Neural progenitor cell (in vitro differentiated cells): Measurements from ENCODE around the gene GDPD2. TPM values are rescaled to one million over a fixed set of nuclear protein-coding genes. Genes with fewer than 3 reads are reported as not detected.

Experiments used
- DNase-seq: peaks from one replicate; pipeline ENCODE4 v3.0.0-alpha.2; 2016; ENCODE audit warnings: low spot score
- H2AFZ ChIP-seq: fragments of 200-600 bp; sonication (generic); replicated peaks from 2 replicates; pipeline ENCODE4 v1.6.1; 2016; ENCODE audit warnings: antibody characterized with exemption
- H3F3A ChIP-seq: fragments of 200-600 bp; sonication (generic); 2 replicates; pipeline ENCODE4 v1.6.1; 2016; ENCODE audit warnings: antibody characterized with exemption, low read depth
- H3K27ac ChIP-seq: fragments of 200-600 bp; sonication (generic); 2 replicates; pipeline ENCODE4 v1.5.1; 2016; ENCODE audit warnings: mild to moderate bottlenecking
- H3K27me3 ChIP-seq: fragments of 200-600 bp; sonication (generic); 2 replicates; pipeline ENCODE4 v1.6.1; 2016; ENCODE audit warnings: mild to moderate bottlenecking, moderate library complexity
- H3K36me3 ChIP-seq: fragments of 200-600 bp; sonication (generic); 2 replicates; pipeline ENCODE4 v1.5.1; 2016
- H3K4me1 ChIP-seq: fragments of 200-600 bp; sonication (generic); 2 replicates; pipeline ENCODE4 v1.6.1; 2016; ENCODE audit warnings: mixed run types
- H3K4me2 ChIP-seq: fragments of 200-600 bp; sonication (generic); 2 replicates; pipeline ENCODE4 v1.6.1; 2016
- H3K4me3 ChIP-seq: fragments of 200-600 bp; sonication (generic); 2 replicates; pipeline ENCODE4 v1.5.1; 2016
- H3K79me2 ChIP-seq: fragments of 200-600 bp; sonication (generic); 2 replicates; pipeline ENCODE4 v1.6.1; 2016; ENCODE audit warnings: low read depth
- H3K9ac ChIP-seq: fragments of 200-600 bp; sonication (generic); 2 replicates; pipeline ENCODE4 v1.6.1; 2016
- H3K9me3 ChIP-seq: fragments of 200-600 bp; sonication (generic); 2 replicates; pipeline ENCODE4 v1.5.1; 2016; ENCODE audit warnings: low read depth
- H4K20me1 ChIP-seq: fragments of 200-600 bp; sonication (generic); 2 replicates; pipeline ENCODE4 v1.6.1; 2016; ENCODE audit warnings: low read depth
- H3K27ac Mint-ChIP-seq: 3 replicates; pipeline ENCODE4 v1.8.0; 2021; ENCODE audit warnings: mixed read lengths
- H3K27me3 Mint-ChIP-seq: 2 replicates; pipeline ENCODE4 v1.8.0; 2022; ENCODE audit warnings: low read depth, mild to moderate bottlenecking, inconsistent platforms, moderate library complexity, mixed read lengths; ENCODE audit not compliant: insufficient read depth
- H3K36me3 Mint-ChIP-seq: 3 replicates; pipeline ENCODE4 v1.8.0; 2021; ENCODE audit warnings: mixed read lengths
- H3K4me1 Mint-ChIP-seq: 3 replicates; pipeline ENCODE4 v1.8.0; 2021; ENCODE audit warnings: mixed read lengths
- H3K4me3 Mint-ChIP-seq: 3 replicates; pipeline ENCODE4 v1.8.0; 2021; ENCODE audit warnings: mild to moderate bottlenecking, moderate library complexity, mixed read lengths
- H3K9me3 Mint-ChIP-seq: 3 replicates; pipeline ENCODE4 v1.8.0; 2020; ENCODE audit warnings: mixed read lengths
- EZH2 ChIP-seq: fragments of 200-600 bp; sonication (generic); IDR thresholded peaks from 2 replicates; pipeline ENCODE4 v1.6.1; 2017; ENCODE audit warnings: antibody characterized with exemption, mild to moderate bottlenecking, moderate library complexity
- EZH2phosphoT487 ChIP-seq: fragments of 200-600 bp; sonication (generic); IDR thresholded peaks from 2 replicates; pipeline ENCODE4 v1.6.1; 2017; ENCODE audit warnings: antibody characterized with exemption
- total RNA-seq: library from RNA; depleted of rRNA; stranded (reverse); fragments of >200 nt; gene quantifications from 2 replicates; pipeline ENCODE4 v1.2.3, GENCODE V29; 2015; ENCODE audit warnings: low replicate concordance
- TF ChIP-seq, protein P1 (sequence below): fragments of 200-600 bp; sonication (generic); IDR thresholded peaks from 2 replicates; pipeline ENCODE4 v1.5.1; 2017; ENCODE audit warnings: antibody characterized with exemption, mild to moderate bottlenecking

GDPD2 gene
- total RNA-seq, 1 donor from 2014 or later: 1.3 TPM

DNA sequence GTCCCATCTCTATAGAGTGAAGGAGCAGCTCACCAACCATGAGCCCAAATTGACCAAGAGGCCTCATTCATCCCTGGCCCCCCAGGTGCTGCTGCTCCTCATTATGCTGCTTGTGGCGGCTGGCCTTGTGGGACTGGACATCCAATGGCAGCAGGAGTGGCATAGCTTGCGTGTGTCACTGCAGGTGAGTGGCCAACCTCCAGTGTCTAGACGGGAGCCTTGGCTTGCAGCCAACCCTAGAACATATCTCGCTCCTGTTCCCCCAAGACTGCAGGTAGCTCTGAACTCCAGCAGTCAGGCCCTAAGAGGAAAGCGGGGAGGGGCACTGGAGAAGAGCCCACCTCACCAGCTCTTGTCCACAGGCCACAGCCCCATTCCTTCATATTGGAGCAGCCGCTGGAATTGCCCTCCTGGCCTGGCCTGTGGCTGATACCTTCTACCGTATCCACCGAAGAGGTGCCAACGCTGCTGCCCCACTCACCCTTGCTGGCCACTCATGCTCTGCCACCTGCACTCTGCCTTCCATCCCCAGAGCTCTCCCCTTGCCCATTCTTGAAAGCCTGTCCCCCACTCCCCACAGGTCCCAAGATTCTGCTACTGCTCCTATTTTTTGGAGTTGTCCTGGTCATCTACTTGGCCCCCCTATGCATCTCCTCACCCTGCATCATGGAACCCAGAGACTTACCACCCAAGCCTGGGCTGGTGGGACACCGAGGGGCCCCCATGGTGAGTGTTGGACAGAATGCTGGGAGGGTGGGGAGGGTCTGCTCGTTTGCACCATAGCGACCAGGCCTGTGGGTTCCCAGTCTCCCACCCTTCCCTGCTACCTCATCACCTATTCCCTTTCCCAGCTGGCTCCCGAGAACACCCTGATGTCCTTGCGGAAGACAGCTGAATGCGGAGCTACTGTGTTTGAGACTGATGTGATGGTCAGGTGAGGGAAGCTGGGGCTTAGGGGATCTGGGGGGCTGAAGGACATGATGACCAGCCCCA, 3.5 kb downstream of the GDPD2 start:
- Mint-ChIP-seq H3K36me3 (peaks cover 7% of the 10 kb centered on the region), H3K4me3 (no peak overlapping the region), H3K27me3 (peaks cover 14% of the 10 kb centered on the region), H3K9me3 (peaks cover 2% of the 10 kb centered on the region), H3K27ac (no peak overlapping the region), H3K4me1 (peaks cover 27% of the 10 kb centered on the region)
- no peaks in the 10 kb centered on the region for H3K79me2 ChIP-seq
- H3K27ac ChIP-seq: no peak overlapping the region
- no peaks in the 10 kb centered on the region for H4K20me1 ChIP-seq
- no peak overlapping the region for H3K4me3 ChIP-seq
- H3K27me3 ChIP-seq: no peaks in the 10 kb centered on the region
- H3K9ac ChIP-seq: no peak overlapping the region
- no peak overlapping the region for H3K4me2 ChIP-seq
- no peaks in the 10 kb centered on the region for H3K36me3 ChIP-seq
- H2AFZ ChIP-seq: no peak overlapping the region
- peaks cover 11% of the 10 kb centered on the region for H3F3A ChIP-seq
- no peak for DNase-seq
- TF ChIP-seq, protein P1, sequence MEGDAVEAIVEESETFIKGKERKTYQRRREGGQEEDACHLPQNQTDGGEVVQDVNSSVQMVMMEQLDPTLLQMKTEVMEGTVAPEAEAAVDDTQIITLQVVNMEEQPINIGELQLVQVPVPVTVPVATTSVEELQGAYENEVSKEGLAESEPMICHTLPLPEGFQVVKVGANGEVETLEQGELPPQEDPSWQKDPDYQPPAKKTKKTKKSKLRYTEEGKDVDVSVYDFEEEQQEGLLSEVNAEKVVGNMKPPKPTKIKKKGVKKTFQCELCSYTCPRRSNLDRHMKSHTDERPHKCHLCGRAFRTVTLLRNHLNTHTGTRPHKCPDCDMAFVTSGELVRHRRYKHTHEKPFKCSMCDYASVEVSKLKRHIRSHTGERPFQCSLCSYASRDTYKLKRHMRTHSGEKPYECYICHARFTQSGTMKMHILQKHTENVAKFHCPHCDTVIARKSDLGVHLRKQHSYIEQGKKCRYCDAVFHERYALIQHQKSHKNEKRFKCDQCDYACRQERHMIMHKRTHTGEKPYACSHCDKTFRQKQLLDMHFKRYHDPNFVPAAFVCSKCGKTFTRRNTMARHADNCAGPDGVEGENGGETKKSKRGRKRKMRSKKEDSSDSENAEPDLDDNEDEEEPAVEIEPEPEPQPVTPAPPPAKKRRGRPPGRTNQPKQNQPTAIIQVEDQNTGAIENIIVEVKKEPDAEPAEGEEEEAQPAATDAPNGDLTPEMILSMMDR: no peak
- TF ChIP-seq EZH2phosphoT487 (no peak), EZH2 (no peak)
- no peaks in the 10 kb centered on the region for H3K9me3 ChIP-seq
- H3K4me1 ChIP-seq: peaks cover 1% of the 10 kb centered on the region

DNA sequence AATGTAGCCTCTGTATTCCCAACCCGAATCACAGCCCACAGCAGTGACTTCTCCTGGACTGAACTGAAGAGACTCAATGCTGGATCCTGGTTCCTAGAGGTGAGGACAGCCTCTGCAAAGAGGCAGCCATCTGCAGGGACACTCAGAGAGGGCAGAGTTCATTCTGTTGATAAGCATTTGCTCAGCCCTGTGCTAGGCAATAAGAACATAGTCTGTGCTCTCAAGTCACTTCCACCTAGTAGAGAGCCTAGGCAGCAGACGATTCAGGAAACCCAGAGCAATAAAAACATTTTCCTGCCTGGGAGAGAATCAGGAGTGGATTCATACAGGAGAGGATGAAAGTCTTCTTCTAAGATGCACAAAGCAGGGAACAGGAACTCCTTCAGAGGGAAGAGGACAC, 4.3 kb downstream of the GDPD2 start:
- H3K27ac ChIP-seq: no peak overlapping the region
- H3K4me1 ChIP-seq: no peaks in the 10 kb centered on the region
- TF ChIP-seq, protein P1: no peak
- TF ChIP-seq EZH2: no peak
- no peak for TF ChIP-seq EZH2phosphoT487
- Mint-ChIP-seq H3K9me3 (no peaks in the 10 kb centered on the region), H3K4me3 (no peak overlapping the region), H3K4me1 (peaks cover 20% of the 10 kb centered on the region), H3K27ac (no peak overlapping the region), H3K36me3 (peaks cover 7% of the 10 kb centered on the region), H3K27me3 (peaks cover 14% of the 10 kb centered on the region)
- H3K4me3 ChIP-seq: no peak overlapping the region
- no peaks in the 10 kb centered on the region for H3K27me3 ChIP-seq
- H3K9ac ChIP-seq: no peak overlapping the region
- DNase-seq: no peak
- no peak overlapping the region for H3K4me2 ChIP-seq
- H3F3A ChIP-seq: peaks cover 3% of the 10 kb centered on the region
- H3K79me2 ChIP-seq: no peaks in the 10 kb centered on the region
- no peaks in the 10 kb centered on the region for H3K9me3 ChIP-seq
- H4K20me1 ChIP-seq: no peaks in the 10 kb centered on the region
- no peaks in the 10 kb centered on the region for H3K36me3 ChIP-seq
- no peak overlapping the region for H2AFZ ChIP-seq

DNA sequence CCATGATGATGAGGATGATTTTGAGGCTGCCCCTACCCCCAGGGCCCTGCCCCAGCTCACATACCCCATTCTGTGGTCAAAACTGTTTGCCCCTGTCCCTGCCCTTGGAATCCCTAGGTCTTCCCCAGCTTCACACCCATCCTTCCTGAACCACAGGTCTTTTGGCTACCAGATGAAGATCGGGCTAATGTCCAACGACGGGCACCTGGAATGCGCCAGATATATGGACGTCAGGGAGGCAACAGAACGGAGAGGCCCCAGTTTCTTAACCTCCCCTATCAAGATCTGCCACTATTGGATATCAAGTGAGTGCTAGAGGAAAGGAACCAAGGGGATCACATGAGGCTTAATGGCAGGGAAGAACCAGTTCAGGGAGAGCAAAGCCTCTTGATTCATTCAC, 6.6 kb downstream of the GDPD2 start:
- Mint-ChIP-seq H3K4me1 (peaks cover 7% of the 10 kb centered on the region), H3K4me3 (no peak overlapping the region), H3K9me3 (peaks cover 6% of the 10 kb centered on the region), H3K36me3 (peaks cover 7% of the 10 kb centered on the region), H3K27me3 (peaks cover 14% of the 10 kb centered on the region), H3K27ac (no peak overlapping the region)
- H3K27me3 ChIP-seq: no peaks in the 10 kb centered on the region
- H3K4me2 ChIP-seq: no peak overlapping the region
- H4K20me1 ChIP-seq: no peaks in the 10 kb centered on the region
- no peaks in the 10 kb centered on the region for H3K9me3 ChIP-seq
- H2AFZ ChIP-seq: no peak overlapping the region
- H3K27ac ChIP-seq: no peak overlapping the region
- TF ChIP-seq, protein P1: no peak
- no peak for TF ChIP-seq EZH2phosphoT487
- no peak for TF ChIP-seq EZH2
- no peaks in the 10 kb centered on the region for H3K79me2 ChIP-seq
- H3K4me3 ChIP-seq: no peak overlapping the region
- no peaks in the 10 kb centered on the region for H3K4me1 ChIP-seq
- DNase-seq: no peak
- H3F3A ChIP-seq: no peaks in the 10 kb centered on the region
- H3K9ac ChIP-seq: no peak overlapping the region
- H3K36me3 ChIP-seq: no peaks in the 10 kb centered on the region
